GM20000 (cell line): Measurements from ENCODE around the gene CRACDL.

Source experiments
- DNase-seq: peaks from one replicate; pipeline ENCODE4 v3.0.0; 2012; ENCODE audit warnings: low spot score
- CTCF ChIP-seq: IDR thresholded peaks from 2 replicates; pipeline ENCODE4 v1.5.1; 2012; ENCODE audit warnings: mild to moderate bottlenecking, control low read depth; ENCODE audit errors: extremely low read depth, missing control alignments

CRACDL gene

DNA sequence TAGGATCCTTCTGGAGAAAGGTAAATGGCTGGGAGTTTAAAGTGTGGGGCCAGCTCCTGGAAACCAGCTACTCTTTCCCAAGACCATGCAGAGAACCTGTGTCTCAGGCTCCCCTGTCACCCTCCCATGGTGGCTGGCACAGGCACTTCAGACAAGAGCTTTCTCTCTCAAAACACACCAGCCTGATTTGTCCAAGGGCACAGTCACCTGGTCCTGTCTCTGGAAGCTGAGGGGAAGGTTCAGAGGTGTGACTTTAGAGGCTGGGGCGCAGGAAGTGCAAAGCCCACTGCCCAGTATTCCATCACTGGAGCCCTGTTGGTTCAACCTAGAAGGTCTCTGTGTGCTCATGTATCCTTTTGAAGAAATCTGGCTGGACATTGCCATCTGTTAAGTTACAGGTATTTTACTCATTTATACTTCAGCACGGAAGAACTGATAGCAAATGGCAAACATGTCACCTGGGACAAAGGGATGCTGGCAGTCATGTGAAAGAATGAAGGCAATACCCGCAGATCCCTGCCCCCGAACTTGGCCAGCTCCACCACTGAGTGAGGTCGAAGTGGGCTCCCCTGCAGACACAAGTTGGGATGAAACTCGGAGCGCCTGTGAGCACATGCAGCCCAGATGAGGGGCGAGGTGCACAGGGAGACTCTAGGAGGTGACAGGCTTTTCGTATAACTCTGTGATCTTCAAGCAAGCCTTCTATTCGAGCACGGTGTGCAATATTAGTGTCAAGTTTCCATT is 108.2 kb downstream of the CRACDL start:
- TF ChIP-seq CTCF = no peak
- DNase-seq = no peak

DNA sequence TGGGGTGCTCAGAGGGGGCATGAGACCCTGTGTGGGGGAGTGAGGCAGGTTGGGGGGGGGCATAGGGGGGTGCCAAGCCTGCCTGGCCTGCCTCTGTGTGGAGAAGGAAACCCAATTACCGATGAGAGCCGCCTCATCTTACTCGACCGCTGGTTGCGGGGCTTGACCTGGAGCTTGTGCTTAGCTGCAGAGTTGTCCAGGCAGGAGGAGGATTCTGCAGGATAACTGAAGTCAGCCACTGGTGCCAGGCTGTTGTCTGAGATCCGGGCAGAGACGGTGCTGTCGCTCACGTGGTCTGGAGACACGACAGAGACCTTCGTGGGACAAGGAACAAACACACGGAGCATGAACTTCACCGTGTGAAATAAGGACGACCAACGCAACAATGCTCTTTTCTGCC is 109.2 kb downstream of the CRACDL start:
- TF ChIP-seq CTCF = no peak
- no peak for DNase-seq

GRCh38 chr2:98825858-98826257 is 110.2 kb downstream of the CRACDL start:
- no peak for TF ChIP-seq CTCF
- DNase-seq = no peak

DNA sequence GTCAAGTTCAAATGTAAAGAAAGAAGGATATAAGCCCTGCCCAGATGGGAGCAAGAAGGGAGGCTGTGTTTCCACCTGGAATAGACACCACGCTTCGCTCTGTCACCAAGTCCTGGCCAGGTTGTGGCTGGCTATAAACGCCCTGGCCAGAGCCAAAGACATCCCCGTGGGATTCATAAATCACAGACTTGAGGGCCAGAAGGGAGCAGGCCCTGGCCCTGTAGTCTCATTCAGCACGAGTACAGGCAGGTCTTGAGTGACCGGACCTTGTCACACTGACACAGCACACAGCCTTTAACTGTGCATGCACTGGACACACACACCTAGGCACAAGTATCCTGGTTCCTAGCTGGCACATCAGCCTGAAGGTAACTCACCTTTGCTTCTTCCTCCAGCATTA is 110.6 kb downstream of the CRACDL start:
- no peak for DNase-seq
- no peak for TF ChIP-seq CTCF

GRCh38 chr2:98825020-98825350 is 111.0 kb downstream of the CRACDL start:
- TF ChIP-seq CTCF = no peak
- no peak for DNase-seq

DNA sequence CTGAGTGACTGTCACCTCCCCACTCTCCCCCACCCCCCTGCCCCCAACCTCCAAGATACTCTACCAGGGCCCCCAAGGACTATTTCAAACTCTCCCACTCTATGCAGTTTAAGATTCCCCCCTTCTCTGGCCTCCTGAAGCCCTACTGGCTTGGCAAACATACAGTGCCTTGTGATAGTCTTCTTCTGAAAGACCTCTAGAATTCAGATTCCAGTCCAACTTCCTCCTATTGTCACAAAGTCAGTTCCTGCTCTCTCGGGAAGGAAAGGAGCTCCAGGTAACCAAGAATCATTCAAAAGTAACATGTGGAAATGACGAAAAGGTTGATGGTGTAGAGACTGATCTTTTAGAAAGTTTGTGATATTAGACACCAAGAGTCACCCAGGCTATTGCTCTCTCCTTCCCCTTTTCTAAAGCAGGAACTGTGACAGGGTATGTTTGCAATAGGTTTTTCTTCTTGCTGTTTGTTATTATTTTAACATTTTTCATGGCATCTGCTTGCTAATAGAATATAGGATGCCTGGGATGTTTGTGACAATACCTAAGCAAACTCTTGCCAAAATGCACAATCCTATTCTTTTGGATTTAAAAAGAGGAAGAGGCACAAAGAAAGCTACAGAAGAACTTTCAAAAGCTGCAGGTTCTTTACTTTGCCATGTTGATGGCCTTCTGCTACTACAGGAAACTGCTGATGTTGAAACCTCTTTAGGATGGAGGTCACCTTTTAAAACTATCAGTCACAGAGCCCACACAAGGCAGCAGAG is 111.6 kb downstream of the CRACDL start:
- DNase-seq = no peak
- no peak for TF ChIP-seq CTCF
